ENCODE data around the gene SV2B. TPM values are rescaled to one million over a fixed set of nuclear protein-coding genes. Genes with fewer than 3 reads are reported as not detected.

The SV2B gene
- polyA plus RNA-seq, 1 donor (not counting 4 experiments of a cell fraction or from before 2014, with no cell fraction given), result 0.04 TPM

- H3K79me2 ChIP-seq (ENCODE audit: control insufficient read depth, insufficient read depth, low read length), result no peaks in the 10 kb centered on the region
- FAIRE-seq (no peak), DNase-seq (ENCODE audit: low read depth, low spot score) (no peak)
- H2AFZ ChIP-seq (ENCODE audit: control insufficient read depth, low read length), result no peak overlapping the region
- H3K4me1 ChIP-seq (ENCODE audit: control insufficient read depth, extremely low read depth, insufficient read depth, low read length), result peaks cover 10% of the 10 kb centered on the region
- H3K27ac ChIP-seq (ENCODE audit: control insufficient read depth, insufficient read depth, low read length), result no peak overlapping the region
- no peak overlapping the region for H3K4me2 ChIP-seq (ENCODE audit: control insufficient read depth, extremely low read depth, insufficient read depth, low read depth, low read length)
- no peaks in the 10 kb centered on the region for H3K9me1 ChIP-seq (ENCODE audit: control insufficient read depth, extremely low read depth, insufficient read depth, low read length)
- peaks cover 50% of the 10 kb centered on the region for H3K27me3 ChIP-seq (ENCODE audit: control insufficient read depth, extremely low read depth, insufficient read depth, low read length)
- no peaks in the 10 kb centered on the region for H3K36me3 ChIP-seq (ENCODE audit: control insufficient read depth in 2 of 2, extremely low read depth in 1 of 2, insufficient read depth in 2 of 2, low read length in 2 of 2)
- no peaks in the 10 kb centered on the region for H3K9me3 ChIP-seq (ENCODE audit: control insufficient read depth, low read depth, low read length)
- dilution Hi-C loops (cut with MboI; ENCODE audit: extremely low pct_ligation_motif_present, low sequenced_read_pairs), result no loop called here
- H3K9ac ChIP-seq (ENCODE audit: control insufficient read depth, extremely low read depth, insufficient read depth, low read length), result no peak overlapping the region
- no peak overlapping the region for H3K4me3 ChIP-seq (ENCODE audit: control insufficient read depth in 2 of 3, extremely low read depth in 1 of 3, insufficient read depth in 2 of 3, low read depth in 1 of 3, low read length in 3 of 3)
- H4K20me1 ChIP-seq (ENCODE audit: control insufficient read depth, extremely low read depth, insufficient read depth, low read length), result no peaks in the 10 kb centered on the region
- TF ChIP-seq CTCF (optimal IDR thresholded peaks at IDR 0.05 in 1 of 3, IDR thresholded peaks at IDR 0.05 in 1 of 3, conservative IDR thresholded peaks at IDR 0.05 in 1 of 3; ENCODE audit: extremely low read depth in 1 of 3, insufficient read depth in 2 of 3, low read length in 3 of 3), result no peak
- no peak for TF ChIP-seq EZH2 (IDR thresholded peaks at IDR 0.05; ENCODE audit: low read length)
Observed at GRCh38 chr15:91102546-91103330, 2.7 kb downstream of the SV2B start.

- Histone ChIP-seq H3K9ac (ENCODE audit: control insufficient read depth, extremely low read depth, insufficient read depth, low read length) (no peak overlapping the region), H4K20me1 (ENCODE audit: control insufficient read depth, extremely low read depth, insufficient read depth, low read length) (no peaks in the 10 kb centered on the region), H3K27me3 (ENCODE audit: control insufficient read depth, extremely low read depth, insufficient read depth, low read length) (peaks cover 39% of the 10 kb centered on the region), H3K27ac (ENCODE audit: control insufficient read depth, insufficient read depth, low read length) (no peak overlapping the region), H3K9me3 (ENCODE audit: control insufficient read depth, low read depth, low read length) (no peaks in the 10 kb centered on the region), H3K4me3 (ENCODE audit: control insufficient read depth in 2 of 3, extremely low read depth in 1 of 3, insufficient read depth in 2 of 3, low read depth in 1 of 3, low read length in 3 of 3) (no peak overlapping the region), H3K36me3 (ENCODE audit: control insufficient read depth in 2 of 2, extremely low read depth in 1 of 2, insufficient read depth in 2 of 2, low read length in 2 of 2) (no peaks in the 10 kb centered on the region), H3K79me2 (ENCODE audit: control insufficient read depth, insufficient read depth, low read length) (no peaks in the 10 kb centered on the region), H3K9me1 (ENCODE audit: control insufficient read depth, extremely low read depth, insufficient read depth, low read length) (no peaks in the 10 kb centered on the region), H3K4me2 (ENCODE audit: control insufficient read depth, extremely low read depth, insufficient read depth, low read depth, low read length) (no peak overlapping the region), H3K4me1 (ENCODE audit: control insufficient read depth, extremely low read depth, insufficient read depth, low read length) (peaks cover 10% of the 10 kb centered on the region), H2AFZ (ENCODE audit: control insufficient read depth, low read length) (no peak overlapping the region)
- DNase-seq (ENCODE audit: low read depth, low spot score), result no peak
- dilution Hi-C loops (cut with MboI; ENCODE audit: extremely low pct_ligation_motif_present, low sequenced_read_pairs), result no loop called here
- no peak for FAIRE-seq
- TF ChIP-seq CTCF (optimal IDR thresholded peaks at IDR 0.05 in 1 of 3, IDR thresholded peaks at IDR 0.05 in 1 of 3, conservative IDR thresholded peaks at IDR 0.05 in 1 of 3; ENCODE audit: extremely low read depth in 1 of 3, insufficient read depth in 2 of 3, low read length in 3 of 3) (no peak), EZH2 (IDR thresholded peaks at IDR 0.05; ENCODE audit: low read length) (no peak)
Observed at GRCh38 chr15:91104111-91104510, 4.1 kb downstream of the SV2B start.
